GM18502 (cell line): Measurements from ENCODE around the gene FAAP100.

Experiments
- ATAC-seq: cut with Tn5 transposase; IDR thresholded peaks from one replicate; pipeline ENCODE4 v1.9.1; 2021; ENCODE audit warnings: mild to moderate bottlenecking; ENCODE audit not compliant: unreplicated experiment, poor library complexity

FAAP100 gene

DNA sequence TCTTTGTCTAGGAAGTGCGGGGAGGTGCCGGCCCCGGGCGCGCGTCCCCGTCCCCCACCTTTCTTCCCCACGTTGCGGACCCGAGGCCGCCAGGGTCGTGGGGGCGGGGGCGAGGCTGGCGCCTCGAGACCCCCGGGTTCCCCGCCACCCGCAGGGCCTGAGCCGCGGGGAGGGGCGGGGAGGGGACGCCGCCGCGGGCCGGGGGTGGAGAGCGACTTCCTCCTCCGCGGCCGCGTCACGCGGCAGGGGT, 37.7 kb downstream of the FAAP100 start:
- ATAC-seq = no peak

DNA sequence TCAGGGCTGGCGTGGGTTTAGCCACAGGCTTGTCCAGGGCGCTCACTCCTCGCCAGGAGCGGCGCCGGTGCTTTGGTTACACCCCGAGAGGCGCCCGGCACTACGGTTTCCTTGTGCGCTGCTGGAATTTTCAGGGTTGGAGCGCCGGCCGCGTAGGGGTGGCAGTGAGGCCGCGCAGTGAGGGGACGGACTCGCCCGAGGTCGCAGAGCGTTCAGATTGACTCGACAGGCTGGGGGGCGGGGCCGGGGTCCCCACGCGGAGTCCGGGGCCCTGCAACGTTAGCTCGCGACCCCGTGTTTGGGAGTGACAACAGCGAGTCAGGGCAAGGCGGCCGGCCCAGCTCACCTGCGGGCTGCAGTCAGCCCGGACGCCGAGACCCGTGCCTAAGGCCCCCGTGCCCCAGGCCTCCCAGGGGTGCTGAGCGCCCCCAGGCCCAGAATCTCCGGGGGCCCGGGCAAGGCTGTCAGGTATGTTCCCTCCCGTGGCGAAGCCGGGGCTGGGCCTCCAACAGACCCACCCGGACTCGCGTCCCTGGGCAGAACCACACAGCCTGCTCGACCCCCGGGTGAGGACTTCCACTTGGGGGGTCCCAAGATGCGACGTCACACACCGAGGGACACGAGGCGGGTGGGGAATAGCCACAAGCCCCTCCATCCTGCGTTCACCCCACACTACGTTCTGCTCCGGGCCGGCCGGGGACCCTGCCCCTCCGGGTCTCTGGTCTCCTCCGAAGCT, 38.2 kb downstream of the FAAP100 start:
- no peak for ATAC-seq

DNA sequence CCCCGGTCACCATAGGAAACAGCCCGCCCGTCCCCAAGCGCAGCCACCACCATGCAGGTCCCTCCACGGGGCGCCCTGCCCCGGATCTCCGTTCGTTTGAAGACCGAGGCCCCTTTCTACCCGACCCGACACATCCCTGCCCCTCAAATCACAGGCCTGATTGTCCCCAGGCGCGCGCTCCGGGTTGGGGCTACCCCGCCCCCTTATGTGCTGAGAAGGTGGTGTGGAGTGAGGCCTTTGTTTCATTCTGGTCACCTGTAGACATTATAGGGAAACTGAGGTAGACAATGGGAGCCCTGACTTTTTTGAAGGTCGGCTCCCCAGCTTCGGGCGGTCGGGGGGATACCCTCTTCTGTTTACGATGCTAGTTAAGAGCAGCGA, 38.8 kb downstream of the FAAP100 start:
- ATAC-seq = no peak

DNA sequence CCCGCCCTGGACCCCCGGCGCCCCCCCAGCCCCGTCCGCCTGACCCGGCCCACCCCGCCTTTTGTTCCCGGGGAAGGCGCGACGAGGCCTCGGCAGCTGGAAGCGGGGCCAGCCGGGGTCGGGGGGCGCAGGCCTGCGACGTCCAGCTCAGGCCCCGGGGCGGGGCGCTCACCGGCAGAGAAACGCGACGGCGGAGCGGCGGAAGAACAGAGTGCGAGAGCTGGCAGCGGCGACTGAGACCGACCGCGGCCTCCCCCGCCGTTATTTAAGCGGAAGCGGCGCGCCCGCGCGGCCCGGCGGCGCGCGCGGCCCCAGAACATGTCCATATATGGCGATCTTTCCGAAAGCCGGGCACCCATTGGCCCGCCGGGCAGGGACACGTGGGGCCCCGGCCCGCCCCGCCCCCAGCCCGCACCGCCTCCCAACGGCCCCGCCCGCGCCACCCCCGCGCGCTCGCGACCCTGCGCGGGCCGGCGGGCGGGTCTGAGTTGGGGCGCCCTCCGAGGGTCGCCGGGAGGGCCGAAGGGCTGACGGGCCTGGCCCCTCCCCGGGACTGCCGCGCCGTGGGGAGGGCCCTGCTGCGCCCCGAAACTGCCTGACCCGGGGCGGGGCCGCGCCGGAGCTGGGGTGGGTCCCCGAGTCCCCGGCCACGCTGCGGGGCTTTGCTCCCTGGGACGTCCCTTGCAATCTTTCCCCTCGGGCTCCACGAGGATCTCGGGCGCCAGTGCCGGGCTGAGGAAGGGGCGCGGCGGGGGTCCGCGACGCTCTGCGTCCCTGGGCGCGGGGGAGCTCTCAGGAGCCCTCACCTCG, 39.4 kb downstream of the FAAP100 start, which contains the start of gene ACTG1:
TSS of gene ACTG1 (minus strand) at position 238 of the 810 bp plus-strand sequence. CDS start 445 bp downstream, outside the sequence.
- peak; percentile 42 for ATAC-seq

DNA sequence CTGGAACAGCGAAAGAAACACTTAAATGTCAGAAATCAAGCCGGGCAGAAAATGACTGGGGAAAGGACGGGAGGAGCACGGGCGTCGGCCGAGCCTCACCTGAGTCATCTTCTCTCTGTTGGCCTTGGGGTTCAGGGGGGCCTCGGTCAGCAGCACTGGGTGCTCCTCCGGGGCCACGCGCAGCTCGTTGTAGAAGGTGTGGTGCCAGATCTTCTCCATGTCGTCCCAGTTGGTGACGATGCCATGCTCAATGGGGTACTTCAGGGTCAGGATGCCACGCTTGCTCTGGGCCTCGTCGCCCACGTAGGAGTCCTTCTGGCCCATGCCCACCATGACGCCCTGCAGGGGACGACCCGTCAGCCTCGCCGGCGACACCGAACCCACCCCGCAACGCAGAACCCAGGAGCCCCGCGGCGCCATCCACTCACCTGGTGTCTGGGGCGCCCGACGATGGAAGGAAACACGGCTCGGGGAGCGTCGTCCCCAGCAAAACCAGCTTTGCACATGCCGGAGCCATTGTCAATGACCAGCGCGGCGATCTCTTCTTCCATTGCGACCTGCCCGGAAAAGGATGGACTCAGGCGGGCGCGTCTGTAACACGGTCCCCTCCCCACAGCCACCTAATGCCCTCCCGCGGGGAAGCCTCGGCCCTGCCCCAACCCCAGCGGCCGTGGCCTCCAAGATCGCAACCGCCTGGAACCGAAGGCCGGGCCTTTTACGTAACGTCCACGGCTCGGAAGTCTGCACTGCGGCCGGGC, 40.2 kb downstream of the FAAP100 start:
- no peak for ATAC-seq

DNA sequence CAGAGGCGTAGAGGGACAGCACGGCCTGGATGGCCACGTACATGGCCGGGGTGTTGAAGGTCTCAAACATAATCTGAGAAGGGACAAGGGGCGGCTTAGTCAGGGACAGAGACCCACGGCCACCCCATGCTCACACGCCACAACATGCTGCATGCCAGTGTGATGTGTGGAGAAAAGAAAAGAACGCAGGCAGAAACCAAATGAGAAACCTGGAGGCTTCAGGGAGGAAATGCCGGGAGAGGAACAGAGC, 40.7 kb downstream of the FAAP100 start:
- ATAC-seq = no peak

DNA sequence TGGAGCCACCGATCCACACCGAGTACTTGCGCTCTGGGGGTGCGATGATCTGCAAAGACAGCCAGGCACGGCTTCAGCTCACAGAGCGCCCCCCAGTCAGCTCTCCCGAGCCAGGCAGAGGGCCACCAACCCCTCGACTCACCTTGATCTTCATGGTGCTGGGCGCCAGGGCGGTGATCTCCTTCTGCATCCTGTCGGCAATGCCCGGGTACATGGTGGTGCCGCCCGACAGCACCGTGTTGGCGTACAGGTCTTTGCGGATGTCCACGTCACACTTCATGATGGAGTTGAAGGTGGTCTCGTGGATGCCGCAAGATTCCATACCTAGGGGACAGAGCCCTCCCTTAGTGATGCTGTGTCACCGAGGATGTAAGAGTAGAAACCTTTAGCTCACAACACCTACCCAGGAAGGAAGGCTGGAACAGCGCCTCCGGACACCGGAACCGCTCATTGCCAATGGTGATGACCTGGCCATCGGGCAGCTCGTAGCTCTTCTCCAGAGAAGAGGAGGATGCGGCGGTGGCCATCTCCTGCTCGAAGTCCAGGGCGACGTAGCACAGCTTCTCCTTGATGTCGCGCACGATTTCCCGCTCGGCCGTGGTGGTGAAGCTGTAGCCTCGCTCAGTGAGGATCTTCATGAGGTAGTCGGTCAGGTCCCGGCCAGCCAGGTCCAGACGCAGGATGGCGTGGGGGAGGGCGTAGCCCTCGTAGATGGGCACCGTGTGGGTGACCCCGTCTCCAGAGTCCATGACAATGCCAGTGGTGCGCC, 41.2 kb downstream of the FAAP100 start:
- no peak for ATAC-seq

DNA sequence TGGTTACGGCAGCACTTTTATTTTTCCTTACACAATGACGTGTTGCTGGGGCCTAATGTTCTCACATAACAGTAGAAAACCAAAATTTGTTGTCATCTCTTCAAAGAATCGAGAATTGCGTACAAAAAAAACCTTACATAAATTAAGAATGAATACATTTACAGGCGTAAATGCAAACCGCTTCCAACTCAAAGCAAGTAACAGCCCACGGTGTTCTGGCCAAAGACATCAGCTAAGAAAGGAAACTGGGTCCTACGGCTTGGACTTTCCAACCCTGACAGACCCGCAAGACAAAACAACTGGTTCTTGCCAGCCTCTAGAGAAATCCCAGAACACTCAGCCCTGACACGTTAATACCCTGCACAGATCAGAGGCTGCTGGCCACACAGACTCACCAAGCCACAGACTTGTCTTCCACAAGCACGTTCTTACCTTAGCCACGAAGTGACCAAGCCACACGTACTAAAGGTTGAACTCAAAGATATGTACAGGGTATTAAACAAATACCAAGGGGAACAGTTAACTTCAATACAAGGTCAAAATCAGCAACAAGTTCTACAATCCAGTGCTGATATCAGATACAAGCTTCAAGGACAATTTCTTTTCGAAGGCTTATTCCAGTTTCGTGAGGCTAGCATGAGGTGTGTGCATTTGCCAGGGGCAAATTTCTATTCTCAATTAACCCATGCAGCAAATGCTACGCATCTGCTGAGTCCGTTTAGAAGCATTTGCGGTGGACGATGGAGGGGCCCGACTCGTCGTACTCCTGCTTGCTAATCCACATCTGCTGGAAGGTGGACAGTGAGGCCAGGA, 42.0 kb downstream of the FAAP100 start:
- ATAC-seq = no peak

DNA sequence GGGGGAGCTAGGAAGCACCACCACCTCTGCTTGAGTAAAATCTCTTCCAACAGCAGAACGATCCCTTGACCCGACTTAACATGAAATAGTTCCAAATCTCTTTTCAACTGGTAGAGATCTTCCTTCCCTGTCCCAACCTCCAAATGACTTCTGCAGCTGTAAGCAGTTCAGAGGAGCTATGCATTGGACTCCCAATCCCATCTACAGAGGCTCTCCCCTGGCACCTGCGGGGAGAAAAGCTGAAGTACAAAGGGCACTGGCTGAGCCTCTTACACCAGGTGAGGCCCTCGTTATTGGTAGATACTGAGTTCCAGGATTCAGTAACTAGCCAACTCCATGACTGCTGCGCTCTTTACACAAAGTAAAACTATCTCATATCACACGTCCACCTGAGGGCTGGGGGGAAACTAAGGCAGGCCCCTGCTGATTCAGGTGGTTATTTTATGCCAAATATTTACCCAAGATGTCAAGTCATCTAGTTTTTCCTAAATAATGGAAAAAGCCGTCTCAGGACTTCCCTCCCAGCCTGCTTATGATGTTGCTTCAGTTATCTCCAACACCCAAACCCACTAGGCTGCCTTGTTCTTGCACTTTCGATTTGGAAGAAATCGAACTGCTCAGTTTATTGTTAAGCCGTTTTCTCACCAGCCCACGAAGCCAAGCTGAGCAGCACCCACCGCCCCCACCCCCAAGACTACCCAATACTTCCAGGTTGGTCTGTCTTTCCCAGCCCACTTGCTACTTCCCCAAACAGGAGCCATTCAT, 42.8 kb downstream of the FAAP100 start:
- ATAC-seq = no peak

DNA sequence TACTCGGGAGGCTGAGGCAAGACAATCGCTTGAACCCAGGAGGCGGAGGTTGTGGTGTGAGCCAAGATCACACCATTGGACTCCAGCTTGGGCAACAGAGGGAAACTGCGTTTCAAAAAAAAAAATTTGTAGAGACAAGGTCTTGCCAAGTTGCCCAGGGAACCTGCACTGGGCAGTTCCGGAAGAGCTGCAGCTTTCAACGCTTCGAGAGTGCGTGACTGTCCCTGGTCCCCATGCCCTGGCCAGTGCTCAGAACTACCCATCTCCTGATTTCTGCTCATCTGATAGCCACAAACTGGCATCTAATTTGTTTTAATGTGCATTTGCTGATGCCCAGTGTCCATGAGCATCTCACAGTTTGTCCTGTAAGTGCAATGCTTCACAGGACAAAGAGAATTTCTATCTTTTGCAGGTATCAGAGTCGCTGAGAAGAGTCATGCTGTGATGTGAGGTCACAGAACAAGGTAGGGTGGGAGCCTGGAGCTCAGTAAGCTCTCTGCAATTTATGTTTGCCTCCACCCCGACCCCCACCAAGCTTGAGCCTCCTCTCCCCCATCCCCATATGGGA, 43.4 kb downstream of the FAAP100 start:
- ATAC-seq = no peak

DNA sequence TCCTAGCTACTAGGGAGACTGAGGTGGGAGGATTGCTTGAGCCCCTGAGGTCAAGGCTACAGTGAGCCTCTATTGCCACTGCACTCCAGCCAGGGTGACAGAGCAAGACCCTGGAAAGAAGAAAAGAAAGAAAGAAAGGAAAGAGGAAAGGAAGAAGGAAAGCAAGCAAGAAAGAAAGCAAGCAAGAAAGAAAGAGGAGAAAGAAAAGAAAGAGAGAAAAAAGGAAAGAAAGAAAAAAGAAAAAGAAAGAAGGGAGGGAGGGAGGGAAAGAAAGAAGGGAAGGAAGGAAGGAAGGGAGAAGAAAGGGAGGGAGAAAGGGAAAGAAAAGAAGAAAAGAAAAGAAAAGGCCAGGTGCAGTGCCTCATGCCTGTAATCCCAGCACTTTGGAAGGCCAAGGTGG, 48.5 kb downstream of the FAAP100 start:
- ATAC-seq = no peak

DNA sequence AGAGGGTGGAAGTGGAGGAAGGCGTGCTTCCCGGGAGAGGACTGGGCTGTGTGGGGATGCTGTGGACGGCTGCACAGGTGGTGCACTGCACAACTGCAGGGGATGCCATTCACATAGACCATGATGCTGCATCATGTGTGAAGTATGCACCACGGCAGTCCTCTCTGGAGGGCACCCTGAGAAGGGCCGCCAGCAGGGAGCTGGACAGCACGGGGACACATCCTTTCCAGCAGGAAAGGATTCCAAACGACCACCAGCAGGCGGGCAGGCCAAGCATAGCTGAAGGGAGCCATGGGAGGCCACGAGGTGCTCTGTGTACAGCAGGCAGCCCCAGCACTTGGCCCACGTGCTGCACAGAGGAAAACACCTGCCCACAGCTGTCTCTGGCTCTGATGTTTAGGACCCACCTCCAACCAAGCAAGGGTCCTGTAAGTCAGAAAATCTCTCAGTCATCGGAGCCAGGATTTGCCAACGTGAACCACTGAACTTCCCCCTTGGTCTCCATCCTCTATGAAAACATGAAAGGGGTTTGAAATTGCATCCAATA, 49.6 kb downstream of the FAAP100 start:
- no peak for ATAC-seq

DNA sequence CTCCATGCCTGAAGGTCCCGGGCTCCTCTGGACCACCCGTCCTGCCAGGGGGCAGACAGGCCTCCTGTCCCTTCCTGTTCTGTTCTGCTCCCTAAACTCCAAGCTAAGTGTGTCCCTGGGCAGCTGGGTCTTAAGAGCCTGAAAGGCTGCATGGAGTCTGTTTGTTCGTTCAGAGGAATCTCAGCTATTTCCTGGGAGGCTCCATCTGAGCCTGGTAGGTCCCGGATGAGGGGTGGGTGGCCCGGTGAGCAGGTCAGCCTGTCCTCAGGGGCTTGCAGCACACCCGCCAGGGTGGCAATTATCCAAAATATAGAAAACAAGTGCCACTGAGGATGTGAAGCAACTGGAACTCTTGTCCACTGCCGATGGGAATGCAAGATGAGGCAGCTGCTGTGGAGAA, 52.1 kb downstream of the FAAP100 start:
- ATAC-seq = no peak

DNA sequence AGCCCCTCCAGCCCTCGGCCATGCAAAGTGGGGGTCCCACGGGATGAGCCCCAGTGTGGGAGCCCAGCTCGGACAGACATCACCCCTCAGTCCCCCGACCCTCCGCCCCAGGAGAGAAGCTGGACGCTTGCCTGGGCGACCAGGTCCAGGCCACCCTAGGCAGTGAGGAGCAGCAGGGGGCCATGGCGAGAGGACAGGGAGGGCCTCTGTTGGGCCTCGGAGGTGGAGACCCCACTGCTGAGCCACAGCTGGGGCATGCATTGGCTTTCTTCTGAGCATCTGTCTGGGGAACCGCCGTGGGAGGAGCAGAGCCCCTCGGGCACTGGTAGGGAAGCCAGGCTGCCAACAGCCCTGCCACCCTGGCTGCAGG, 52.6 kb downstream of the FAAP100 start:
- ATAC-seq = no peak

DNA sequence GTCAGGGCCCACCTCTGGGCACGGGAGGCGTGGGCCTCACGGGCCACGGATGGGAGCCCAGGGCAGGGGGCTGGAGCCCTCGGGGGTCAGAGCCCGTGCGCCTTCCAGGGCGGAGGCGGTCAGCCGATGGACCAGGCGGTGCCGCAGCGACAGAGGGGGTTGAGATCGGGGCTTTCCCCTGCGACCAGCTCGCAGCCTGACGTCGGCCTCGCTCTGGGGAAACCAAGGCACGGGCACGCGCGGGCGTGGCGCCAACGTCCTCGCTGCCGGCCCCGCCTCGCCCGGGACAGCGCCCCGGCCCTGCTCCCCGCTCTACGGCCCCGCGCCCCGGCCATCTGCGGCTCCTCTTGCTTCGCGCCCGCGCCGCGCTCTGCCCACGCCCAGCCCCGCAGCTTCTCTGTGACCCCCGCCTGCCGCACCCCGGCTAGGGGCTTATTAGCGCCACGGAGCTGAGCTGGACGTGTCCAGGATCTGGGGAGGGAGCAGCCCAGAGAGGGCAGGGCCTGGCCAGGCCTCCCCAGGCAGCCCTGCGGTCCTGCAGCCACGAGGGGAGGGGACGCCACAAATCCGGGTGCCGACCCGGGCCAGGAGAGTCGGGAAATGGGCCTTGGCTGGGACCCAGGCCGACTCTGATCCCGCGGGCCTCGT, 53.1 kb downstream of the FAAP100 start:
- ATAC-seq = no peak

DNA sequence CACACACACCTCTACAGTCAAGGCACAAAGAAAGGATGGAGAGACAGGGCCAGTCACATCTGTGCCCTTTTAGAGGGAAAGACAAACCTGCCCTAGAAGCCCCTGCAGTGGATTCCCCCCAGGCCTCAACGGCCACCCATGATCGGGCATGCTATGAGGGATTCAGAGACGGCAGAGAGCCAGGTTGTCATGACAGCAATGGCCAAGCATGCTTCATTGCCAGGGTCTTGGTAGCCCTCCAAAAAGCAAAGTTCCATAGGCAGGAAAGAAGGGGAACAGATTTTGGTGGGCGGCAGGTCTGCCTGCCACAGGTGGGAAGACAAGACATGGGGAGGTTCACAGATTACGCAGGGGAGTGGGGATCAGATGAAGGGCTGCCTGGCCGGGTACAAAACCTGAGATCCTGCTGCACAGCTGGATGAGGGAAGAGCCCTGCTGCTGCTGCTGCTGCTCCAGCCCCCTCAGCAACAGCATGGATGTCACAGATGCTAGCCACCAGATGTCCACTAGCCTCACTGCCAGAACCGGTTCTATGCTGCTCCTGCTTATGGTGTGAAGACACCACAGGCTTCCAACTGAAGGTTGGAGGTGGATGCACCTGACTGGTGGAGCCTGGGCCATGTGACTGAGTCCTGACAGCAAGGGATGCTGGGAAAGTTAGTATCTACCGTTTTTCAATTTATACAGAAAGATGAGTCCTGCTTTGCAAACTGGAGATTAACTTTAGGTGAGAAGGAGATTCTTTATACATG, 57.4 kb downstream of the FAAP100 start:
- no peak for ATAC-seq

DNA sequence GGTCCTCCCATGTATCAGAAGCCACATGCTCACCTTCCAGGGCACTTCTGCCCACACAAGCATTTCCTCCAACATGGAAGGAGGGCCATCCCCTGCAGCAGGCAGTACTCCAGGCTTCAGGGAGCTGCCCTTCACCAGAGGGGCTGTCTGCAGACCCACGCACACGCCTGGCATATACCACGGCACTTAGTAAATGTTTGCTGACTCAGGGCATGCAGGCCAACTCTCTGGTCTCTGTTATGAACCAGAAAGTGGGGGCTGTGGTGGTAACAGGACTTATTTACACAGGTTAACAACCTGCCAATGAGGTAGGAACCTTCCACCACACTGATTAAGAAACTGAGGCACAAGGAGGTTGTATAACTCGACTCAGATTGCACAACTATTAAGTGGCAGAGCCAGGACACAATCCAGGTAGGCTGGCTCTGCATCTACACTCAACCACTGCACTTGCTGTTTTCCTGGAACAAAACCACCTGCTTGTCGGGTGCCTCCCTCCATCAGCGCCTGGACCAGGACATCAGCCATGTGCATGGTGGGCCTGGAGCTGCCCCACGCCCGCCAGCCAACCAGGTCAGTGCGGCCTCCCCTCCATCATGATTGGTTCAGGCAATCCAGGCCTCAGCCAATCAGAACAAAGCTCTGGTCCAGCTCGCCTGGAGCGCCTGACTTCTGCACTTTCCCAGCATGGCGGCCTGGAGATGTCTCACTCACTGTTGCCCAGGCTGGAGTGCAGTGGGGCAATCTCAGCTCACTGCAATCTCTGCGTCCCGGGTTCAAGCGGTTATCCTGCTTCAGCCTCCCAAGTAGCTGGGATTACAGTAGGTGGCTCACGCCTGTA, 58.7 kb downstream of the FAAP100 start:
- ATAC-seq = no peak
